Activated naive CD4-positive, alpha-beta T cell treated with anti-CD3 and anti-CD28 coated beads for 36 hours (primary cell): ENCODE results near the gene MED14. TPM values are rescaled to one million over a fixed set of nuclear protein-coding genes. Genes with fewer than 3 reads are reported as not detected.
"Not testable (repeated sequence)": the region's sequence is repeated elsewhere in the genome, so short reads cannot be mapped to it uniquely, and the experiment has no call there.

Experiments
- CTCF ChIA-PET: fragments of 350-600 bp; sonication (Branson Sonifier 250); formaldehyde crosslinking; loops from one replicate; lab custom pipeline; 2021; ENCODE audit warnings: antibody characterized with exemption; lab: Charles Lee
- DNase-seq: peaks from one replicate; pipeline ENCODE4 v3.0.0-alpha.2; 2020
- H3K27ac Mint-ChIP-seq: one replicate; pipeline ENCODE4 v1.8.0; 2021; ENCODE audit warnings: mild to moderate bottlenecking, mixed read lengths
- H3K27me3 Mint-ChIP-seq: one replicate; pipeline ENCODE4 v1.8.0; 2021; ENCODE audit warnings: low read depth, mixed read lengths
- H3K36me3 Mint-ChIP-seq: one replicate; pipeline ENCODE4 v1.8.0; 2021; ENCODE audit warnings: low read depth, mixed read lengths
- H3K4me1 Mint-ChIP-seq: one replicate; pipeline ENCODE4 v1.8.0; 2021; ENCODE audit warnings: low read depth, mixed read lengths
- H3K4me3 Mint-ChIP-seq: one replicate; pipeline ENCODE4 v1.8.0; 2021; ENCODE audit warnings: mild to moderate bottlenecking, moderate library complexity, mixed read lengths
- H3K9me3 Mint-ChIP-seq: one replicate; pipeline ENCODE4 v1.8.0; 2021; ENCODE audit warnings: mixed read lengths
- intact Hi-C: fragments of 100-400 bp; cut with micrococcal nuclease; formaldehyde crosslinking; loops from one replicate; pipeline ENCODE4 v1.15.1; 2023
- total RNA-seq, 2 experiments: library from RNA; stranded (reverse); gene quantifications; one replicate each; pipeline ENCODE4 v1.2.3, GENCODE V29; 2021

The MED14 gene
- 10 to 100 TPM; 47.3 to 50.8 TPM for total RNA-seq

DNA sequence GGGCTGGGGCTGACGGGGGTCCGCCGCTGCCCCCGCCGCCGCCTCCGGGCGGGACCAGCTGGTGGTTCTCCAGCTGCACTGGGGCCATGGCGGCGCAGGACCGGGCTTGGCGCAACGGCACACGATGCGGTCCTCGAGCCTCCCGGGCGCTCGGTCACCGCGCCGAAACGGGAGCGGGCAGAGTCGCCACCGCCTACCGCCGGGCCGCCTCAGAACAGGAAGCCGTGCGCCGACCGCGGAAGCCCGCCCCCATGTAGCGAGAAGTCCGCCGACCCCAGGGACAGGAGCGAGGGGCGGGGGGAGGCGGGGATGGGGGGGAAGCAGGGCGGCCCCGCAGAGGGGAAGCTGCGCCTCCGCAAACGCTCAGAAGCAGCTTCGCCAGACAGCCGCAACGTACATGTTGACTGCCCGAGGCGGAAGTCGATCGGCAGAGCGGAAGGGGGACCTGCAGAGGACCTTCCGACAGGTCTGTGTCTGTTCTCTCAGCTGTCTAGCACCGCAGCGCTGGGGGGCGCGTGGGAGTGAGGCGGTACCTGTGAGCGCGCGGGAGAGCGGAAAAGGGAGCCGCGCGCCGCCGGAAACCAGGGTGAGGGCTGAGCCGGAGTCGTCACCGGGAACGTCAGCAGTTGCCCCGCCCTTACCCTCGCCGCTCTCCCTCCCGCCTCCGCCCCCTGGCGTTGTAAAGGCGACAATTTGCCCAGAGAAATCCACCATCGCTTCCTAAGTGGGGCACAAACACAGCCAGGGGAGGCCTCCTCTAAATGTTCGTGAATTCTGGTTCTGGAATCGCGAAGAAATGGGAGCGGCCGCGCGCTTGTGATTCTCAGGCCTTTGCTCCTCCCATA lies at the start of gene MED14:
TSS of gene MED14 (minus strand) at position 218 of the 845 bp plus-strand sequence. CDS start at position 88, 130 bp downstream.
- H3K36me3 Mint-ChIP-seq: peaks cover 5% of the 10 kb centered on the region
- peaks cover 43% of the 10 kb centered on the region for H3K4me1 Mint-ChIP-seq
- intact Hi-C loops: loop anchor here (1.0 to 10.0 kb wide), 6 partner anchors 88 to 599 kb away; partner anchors contain the start of genes ATP6AP2, CXorf38, DDX3X and USP9X
- peak within 1 kb of the TSS; percentile 97 for H3K27ac Mint-ChIP-seq
- peak within 1 kb of the TSS; percentile 85 for H3K4me3 Mint-ChIP-seq
- DNase-seq: peak; percentile 90
- no peaks in the 10 kb centered on the region for H3K27me3 Mint-ChIP-seq
- H3K9me3 Mint-ChIP-seq: no peaks in the 10 kb centered on the region
- CTCF ChIA-PET: interaction anchor here (0.8 kb wide), 1 partner anchor 84 kb away, joined by 4 read pairs; no protein-coding TSS in a partner anchor

DNA sequence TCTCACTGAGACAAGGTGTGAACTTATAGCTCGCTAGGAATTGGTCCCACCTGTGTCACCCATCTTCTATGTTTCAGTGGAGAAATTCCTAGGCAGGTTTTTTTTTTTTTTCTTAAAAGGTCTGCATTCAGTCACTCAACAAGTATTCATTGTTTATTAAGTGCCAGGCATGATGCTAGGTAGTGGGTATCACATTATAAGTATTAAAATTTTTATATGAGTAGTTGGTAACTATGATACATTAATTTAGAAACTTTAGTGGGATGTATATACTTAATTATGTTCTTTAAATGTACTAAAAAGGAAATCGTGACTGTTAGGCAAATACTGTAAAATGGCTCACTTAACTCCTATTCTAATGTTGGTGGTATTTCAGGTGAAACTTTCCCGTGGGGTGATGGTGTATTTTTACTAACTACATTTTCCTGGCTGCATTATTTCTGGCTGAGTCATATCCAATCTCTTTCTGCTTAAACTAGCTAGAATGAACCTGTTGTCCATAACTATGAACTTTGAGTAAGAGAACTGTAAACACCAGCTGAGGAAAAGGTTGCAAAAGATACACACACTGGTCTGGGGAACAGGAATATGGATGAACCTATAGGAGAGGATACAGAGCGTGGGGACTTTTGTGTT lies 49.3 kb upstream of the MED14 start:
- Mint-ChIP-seq H3K4me3 (no peak overlapping the region), H3K9me3 (peaks cover 1% of the 10 kb centered on the region), H3K27me3 (no peaks in the 10 kb centered on the region), H3K4me1 (peaks cover 2% of the 10 kb centered on the region), H3K27ac (no peak overlapping the region), H3K36me3 (no peaks in the 10 kb centered on the region)
- DNase-seq: no peak
- intact Hi-C loops: no loop called here
- CTCF ChIA-PET: interaction anchor here (1.0 kb wide), 1 partner anchor 133 kb away, joined by 5 read pairs; no protein-coding TSS in a partner anchor

DNA sequence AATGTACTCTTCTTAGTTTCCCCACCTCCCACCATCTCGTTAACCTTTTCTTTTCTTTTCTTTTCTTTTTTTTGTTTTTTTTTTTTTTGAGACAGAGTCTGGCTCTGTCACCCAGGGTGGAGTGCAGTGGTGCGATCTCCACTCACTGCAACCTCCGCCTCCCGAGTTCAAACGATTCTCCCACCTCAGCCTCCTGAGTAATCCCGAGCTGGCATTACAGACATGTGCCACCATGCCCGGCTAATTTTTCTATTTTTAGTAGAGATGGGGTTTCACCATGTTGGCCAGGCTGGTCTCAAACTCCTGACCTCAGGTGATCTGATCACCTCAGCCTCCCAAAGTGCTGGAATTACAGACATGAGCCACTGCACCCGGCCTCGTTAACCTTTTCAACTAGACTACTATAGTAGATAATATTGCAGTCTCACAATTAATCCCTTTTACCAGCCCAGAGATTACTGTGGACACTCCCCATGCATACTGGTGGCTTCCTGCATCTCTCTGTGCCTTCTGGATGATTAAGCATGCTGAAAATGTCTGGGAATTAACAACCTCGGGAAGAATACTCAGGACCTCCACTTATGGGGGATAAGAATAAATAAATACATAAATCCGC lies 47.4 kb upstream of the MED14 start:
- H3K27me3 Mint-ChIP-seq, H3K9me3 Mint-ChIP-seq, H3K4me1 Mint-ChIP-seq, intact Hi-C loops, H3K27ac Mint-ChIP-seq, H3K4me3 Mint-ChIP-seq, CTCF ChIA-PET, H3K36me3 Mint-ChIP-seq, DNase-seq: not testable (repeated sequence)

DNA sequence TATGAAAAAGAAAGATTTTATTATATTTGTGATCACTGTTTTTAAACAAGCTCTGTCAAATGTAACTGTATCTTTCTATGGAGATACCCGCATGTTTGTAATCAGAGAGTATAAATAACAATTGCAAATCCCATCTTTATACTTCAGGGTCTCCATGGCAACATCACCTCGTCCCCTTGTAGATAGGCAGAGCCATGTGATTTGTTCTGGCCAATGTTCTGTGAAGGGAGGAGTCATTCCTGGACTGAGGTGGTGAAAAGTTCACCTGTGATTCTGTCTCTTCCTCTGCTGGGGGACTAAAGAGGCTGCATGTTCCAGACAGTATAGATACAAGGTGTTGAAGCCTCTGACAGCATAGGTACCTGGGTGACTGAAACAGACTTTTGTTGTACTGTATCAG lies 45.6 kb upstream of the MED14 start:
- H3K4me3 Mint-ChIP-seq: no peak overlapping the region
- intact Hi-C loops: no loop called here
- no peaks in the 10 kb centered on the region for H3K36me3 Mint-ChIP-seq
- peaks cover 2% of the 10 kb centered on the region for H3K4me1 Mint-ChIP-seq
- CTCF ChIA-PET: interaction anchor here (0.9 to 1.0 kb wide), 2 partner anchors 14 to 237 kb away, joined by 3 to 7 read pairs; no protein-coding TSS in a partner anchor
- DNase-seq: no peak
- H3K9me3 Mint-ChIP-seq: peaks cover 1% of the 10 kb centered on the region
- H3K27ac Mint-ChIP-seq: no peak overlapping the region
- H3K27me3 Mint-ChIP-seq: no peaks in the 10 kb centered on the region

DNA sequence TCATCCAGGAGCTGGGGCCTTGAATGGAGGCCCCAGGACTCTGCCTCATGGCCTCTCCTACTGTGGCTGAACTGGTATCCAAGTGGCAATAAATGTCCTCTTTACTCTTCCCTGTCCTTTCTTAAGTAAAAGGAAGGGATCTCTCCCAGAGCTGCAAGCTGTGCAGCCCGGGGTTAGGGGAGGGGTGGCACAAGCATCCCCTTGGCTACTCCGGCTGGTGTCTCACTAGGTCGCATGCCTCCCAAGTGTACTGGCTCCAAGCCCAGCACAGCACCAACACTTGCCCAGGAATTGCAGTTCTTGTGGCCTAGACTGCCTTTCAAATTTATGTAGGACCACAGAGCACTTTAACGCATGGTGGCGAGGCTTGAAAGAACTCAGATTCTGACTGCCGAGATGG lies 44.7 kb upstream of the MED14 start:
- intact Hi-C loops: no loop called here
- CTCF ChIA-PET: interaction anchor here (1.0 kb wide), 1 partner anchor 15 kb away, joined by 3 read pairs; no protein-coding TSS in a partner anchor
- no peak overlapping the region for H3K27ac Mint-ChIP-seq
- H3K4me1 Mint-ChIP-seq: peaks cover 2% of the 10 kb centered on the region
- H3K27me3 Mint-ChIP-seq: no peaks in the 10 kb centered on the region
- DNase-seq: no peak
- no peaks in the 10 kb centered on the region for H3K36me3 Mint-ChIP-seq
- no peak overlapping the region for H3K4me3 Mint-ChIP-seq
- H3K9me3 Mint-ChIP-seq: peaks cover 1% of the 10 kb centered on the region

DNA sequence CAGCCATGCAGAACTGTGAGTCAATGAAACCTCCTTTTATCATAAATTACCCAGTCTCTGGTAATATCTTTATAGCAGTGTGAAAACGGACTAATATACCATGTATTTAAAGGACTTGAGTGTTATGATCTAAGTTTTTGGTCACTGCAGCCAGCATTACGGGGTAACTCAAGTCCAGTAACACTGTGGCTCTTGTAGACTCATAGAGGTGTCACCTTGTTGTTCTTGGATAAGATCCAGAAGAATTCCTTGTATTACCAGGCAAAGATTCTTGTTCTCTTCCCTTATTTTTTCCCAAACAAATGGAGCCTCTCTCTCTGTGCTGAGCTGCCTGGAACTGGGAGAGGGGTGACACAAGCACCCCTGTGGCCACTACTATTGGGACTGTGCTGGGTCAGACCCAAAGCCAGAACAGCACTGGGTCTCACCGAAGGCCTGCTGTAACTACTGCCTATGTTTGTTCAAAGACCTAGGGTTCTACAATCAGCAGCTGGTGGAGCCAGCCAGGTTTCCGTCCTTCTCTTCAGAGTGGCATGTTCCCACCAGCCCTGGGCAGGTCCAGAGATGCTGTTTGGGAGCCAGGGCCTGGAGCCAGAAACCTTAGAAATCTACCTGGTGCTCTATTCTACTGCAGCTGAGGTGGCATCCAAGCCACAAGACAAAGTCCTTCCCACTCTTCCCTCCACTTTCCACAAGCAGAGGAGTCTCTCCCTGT lies 43.7 kb upstream of the MED14 start:
- intact Hi-C loops: no loop called here
- no peaks in the 10 kb centered on the region for H3K36me3 Mint-ChIP-seq
- CTCF ChIA-PET: no interaction called here
- no peak for DNase-seq
- peaks cover 2% of the 10 kb centered on the region for H3K4me1 Mint-ChIP-seq
- H3K27ac Mint-ChIP-seq: no peak overlapping the region
- no peaks in the 10 kb centered on the region for H3K27me3 Mint-ChIP-seq
- peaks cover 1% of the 10 kb centered on the region for H3K9me3 Mint-ChIP-seq
- no peak overlapping the region for H3K4me3 Mint-ChIP-seq

DNA sequence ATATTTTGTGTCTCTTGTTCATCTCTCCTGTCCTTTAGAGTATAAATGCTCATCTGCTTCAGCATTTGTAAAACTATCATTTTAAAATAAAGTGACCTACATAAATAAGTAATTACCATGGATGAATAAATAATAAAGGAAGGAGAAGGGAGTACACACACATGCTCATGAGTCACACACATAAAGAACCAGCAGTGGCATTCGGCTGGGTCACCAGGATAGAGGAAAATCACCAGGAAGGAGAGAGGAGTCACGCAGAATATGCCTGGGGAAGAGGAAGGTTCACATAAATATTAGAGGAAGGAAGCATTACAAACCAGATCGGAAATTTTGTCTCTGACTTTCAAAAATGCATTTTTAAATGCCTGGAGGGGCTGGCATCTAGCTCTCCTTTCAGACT lies 38.5 kb upstream of the MED14 start:
- H3K27ac Mint-ChIP-seq: no peak overlapping the region
- no peak overlapping the region for H3K4me3 Mint-ChIP-seq
- H3K36me3 Mint-ChIP-seq: no peaks in the 10 kb centered on the region
- H3K27me3 Mint-ChIP-seq: no peaks in the 10 kb centered on the region
- no peak for DNase-seq
- intact Hi-C loops: no loop called here
- CTCF ChIA-PET: no interaction called here
- no peaks in the 10 kb centered on the region for H3K4me1 Mint-ChIP-seq
- H3K9me3 Mint-ChIP-seq: no peaks in the 10 kb centered on the region

DNA sequence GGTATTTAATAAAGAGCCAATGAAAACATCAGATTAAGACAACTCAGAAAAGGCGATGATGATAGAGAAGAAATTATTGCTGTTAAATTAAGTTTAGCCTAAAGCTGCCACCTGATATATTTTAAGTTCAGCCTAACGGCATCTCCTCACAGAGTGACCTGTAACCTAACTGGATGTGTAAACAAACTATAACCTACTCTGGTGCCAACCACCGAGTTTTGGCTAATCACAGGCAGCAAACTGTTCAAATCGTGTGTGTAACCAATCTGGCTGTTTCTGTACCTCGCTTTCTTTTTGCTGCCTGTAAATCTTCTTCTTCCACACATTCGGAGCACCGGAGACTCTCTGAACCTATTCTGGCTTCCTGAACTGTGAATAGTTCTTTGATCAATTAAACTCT lies 37.8 kb upstream of the MED14 start:
- Mint-ChIP-seq H3K4me1 (no peaks in the 10 kb centered on the region), H3K36me3 (no peaks in the 10 kb centered on the region), H3K4me3 (no peak overlapping the region), H3K27ac (no peak overlapping the region), H3K27me3 (no peaks in the 10 kb centered on the region), H3K9me3 (no peaks in the 10 kb centered on the region)
- DNase-seq: no peak
- CTCF ChIA-PET: interaction anchor here (1.0 kb wide), 1 partner anchor 21 kb away, joined by 3 read pairs; no protein-coding TSS in a partner anchor
- intact Hi-C loops: no loop called here

DNA sequence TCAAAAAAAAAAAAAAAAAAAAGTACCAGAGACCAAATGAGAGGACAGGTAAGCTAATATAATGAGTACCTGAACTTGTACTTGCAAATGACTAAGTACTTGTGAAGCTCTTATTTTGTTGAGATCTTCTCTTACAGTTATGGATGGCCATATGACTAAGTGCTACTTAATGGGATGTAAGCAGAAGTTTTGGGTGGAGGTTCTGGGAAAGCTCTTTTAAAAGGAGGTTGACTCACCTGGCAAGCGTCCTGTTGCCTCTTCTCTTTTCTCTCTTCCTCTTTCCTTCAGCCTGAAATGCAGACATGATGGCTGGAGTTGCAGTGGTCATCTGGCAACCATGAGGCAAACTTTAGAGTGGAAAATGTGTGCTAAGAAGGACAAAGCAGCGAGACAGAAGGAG lies 36.9 kb upstream of the MED14 start:
- DNase-seq: no peak
- Mint-ChIP-seq H3K27ac (no peak overlapping the region), H3K9me3 (no peaks in the 10 kb centered on the region), H3K4me1 (no peaks in the 10 kb centered on the region), H3K36me3 (no peaks in the 10 kb centered on the region), H3K4me3 (no peak overlapping the region), H3K27me3 (no peaks in the 10 kb centered on the region)
- CTCF ChIA-PET: interaction anchor here (1.0 kb wide), 1 partner anchor 22 kb away, joined by 3 read pairs; no protein-coding TSS in a partner anchor
- intact Hi-C loops: no loop called here

DNA sequence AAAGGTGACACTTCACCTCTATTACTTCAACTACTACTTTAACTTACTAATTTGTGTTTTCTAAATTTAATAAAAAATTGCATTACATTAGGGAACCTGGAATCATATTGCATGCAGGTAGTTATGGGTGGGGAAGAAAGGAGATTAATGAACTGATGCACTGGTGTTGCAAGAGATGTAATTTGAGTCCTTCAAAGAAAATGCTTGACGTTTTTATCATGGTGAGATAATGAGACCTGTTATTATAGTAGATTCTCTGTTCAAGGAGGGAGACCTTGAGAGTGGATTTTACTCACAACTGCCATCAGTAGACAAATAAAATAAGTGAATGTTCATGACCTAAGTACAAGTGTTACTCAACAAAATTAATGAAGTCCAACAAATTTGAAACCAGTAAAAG lies 26.4 kb upstream of the MED14 start:
- DNase-seq: no peak
- H3K27ac Mint-ChIP-seq: no peak overlapping the region
- no peak overlapping the region for H3K4me3 Mint-ChIP-seq
- H3K9me3 Mint-ChIP-seq: peaks cover 2% of the 10 kb centered on the region
- H3K27me3 Mint-ChIP-seq: no peaks in the 10 kb centered on the region
- no peaks in the 10 kb centered on the region for H3K4me1 Mint-ChIP-seq
- H3K36me3 Mint-ChIP-seq: no peaks in the 10 kb centered on the region
- intact Hi-C loops: no loop called here
- CTCF ChIA-PET: no interaction called here

DNA sequence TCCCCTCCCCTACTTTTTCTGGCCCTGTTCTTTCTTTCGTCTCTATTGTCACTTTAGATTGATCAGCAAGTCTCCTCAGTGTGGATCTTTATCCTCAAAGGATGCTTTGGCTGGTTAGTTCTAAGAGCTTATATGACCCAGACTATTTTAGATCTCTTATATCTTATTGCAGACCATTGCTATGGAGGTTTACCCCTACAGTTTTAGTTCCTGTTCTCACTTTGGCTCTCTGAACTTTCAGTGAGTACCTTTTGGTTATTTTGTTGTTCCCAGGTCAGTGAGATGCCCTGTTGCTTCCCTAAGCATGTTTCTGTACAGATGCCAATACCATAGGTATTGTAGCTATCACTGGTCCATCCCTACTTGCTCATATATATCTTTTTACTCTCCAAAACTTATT lies 24.0 kb upstream of the MED14 start:
- no peak for DNase-seq
- no peak overlapping the region for H3K4me3 Mint-ChIP-seq
- H3K27ac Mint-ChIP-seq: no peak overlapping the region
- H3K9me3 Mint-ChIP-seq: no peaks in the 10 kb centered on the region
- intact Hi-C loops: no loop called here
- H3K36me3 Mint-ChIP-seq: no peaks in the 10 kb centered on the region
- CTCF ChIA-PET: no interaction called here
- H3K27me3 Mint-ChIP-seq: no peaks in the 10 kb centered on the region
- no peaks in the 10 kb centered on the region for H3K4me1 Mint-ChIP-seq

DNA sequence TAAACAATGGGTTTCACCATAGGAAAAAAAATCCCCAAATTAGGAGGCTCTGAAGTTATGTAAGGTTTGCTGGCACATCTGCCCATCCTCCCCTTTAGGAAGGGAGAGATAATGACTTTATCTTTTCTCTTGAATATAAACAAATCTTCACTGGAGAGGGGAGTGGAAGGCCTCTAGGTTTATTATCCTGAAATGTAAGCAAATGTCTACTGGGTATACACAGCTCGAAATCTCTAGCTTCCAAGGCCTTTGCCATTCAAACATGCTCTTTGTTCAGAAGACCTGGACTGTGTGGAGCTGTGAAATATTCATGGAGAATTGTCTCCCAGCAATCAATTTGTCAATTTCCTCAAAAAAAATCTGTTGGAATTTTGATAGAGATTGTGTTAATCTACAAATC lies 21.7 kb upstream of the MED14 start:
- Mint-ChIP-seq H3K4me3 (no peak overlapping the region), H3K9me3 (no peaks in the 10 kb centered on the region), H3K4me1 (no peaks in the 10 kb centered on the region), H3K27me3 (no peaks in the 10 kb centered on the region), H3K36me3 (no peaks in the 10 kb centered on the region), H3K27ac (no peak overlapping the region)
- intact Hi-C loops: no loop called here
- DNase-seq: no peak
- CTCF ChIA-PET: no interaction called here
